ENCODE results near the gene SCMH1.
"Not testable (repeated sequence)": the region's sequence is repeated elsewhere in the genome, so short reads cannot be mapped to it uniquely, and the experiment has no call there.

The SCMH1 gene

DNA sequence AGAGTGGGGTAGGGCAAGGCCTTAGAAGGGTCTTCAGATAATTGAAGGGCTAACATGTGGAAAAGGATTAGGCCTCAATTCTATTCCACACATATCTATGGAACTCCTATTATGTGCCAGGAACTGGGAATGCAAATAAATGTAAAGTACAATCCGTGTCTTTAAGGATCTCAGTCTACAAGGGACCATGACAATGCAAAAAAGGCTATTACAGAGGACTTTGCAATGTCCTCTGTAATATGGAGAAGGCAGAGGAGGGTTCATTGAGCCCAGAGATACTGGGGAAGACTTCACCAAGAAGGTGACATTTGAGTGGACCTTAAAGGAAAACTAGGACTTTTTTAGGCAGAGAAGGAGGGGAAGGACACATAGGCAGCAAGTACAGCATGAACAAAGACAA lies 4.5 kb upstream of the SCMH1 start:
- DNase-seq: no peak

DNA sequence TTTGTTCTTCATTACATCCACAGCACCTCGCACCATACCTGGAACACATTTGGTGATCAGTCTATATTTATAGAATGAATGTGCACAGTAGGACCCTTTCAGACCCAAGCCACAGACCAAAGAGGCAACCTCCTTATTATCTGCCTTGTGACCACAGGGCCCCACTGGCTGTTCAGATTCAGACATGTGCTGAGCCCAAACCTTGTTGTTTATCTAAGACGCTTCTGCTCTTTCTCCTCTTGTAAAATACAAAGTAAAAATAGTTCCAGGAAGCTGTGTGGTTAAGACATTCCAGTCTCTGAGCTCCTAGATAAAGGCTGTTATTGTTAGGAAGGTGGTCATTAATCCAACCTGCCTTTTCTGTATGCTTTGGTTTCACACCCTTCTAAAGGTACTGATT lies 3.6 kb upstream of the SCMH1 start:
- DNase-seq: no peak

DNA sequence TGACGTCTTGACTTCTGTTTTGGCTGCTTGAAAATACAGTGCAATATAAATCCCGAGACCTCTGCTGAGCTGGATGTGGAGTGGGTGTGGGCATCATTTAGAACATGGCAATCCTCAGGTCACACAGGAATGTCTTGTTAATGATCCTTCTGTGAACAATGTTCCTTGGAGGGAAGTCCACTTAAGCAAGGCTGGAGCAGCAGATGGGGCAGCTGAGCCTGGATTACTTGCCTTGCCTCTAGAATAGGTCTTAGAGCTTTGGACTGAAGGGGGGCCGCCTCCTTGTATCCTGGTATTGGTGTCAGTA lies 926 bp upstream of the SCMH1 start:
- no peak for DNase-seq

DNA sequence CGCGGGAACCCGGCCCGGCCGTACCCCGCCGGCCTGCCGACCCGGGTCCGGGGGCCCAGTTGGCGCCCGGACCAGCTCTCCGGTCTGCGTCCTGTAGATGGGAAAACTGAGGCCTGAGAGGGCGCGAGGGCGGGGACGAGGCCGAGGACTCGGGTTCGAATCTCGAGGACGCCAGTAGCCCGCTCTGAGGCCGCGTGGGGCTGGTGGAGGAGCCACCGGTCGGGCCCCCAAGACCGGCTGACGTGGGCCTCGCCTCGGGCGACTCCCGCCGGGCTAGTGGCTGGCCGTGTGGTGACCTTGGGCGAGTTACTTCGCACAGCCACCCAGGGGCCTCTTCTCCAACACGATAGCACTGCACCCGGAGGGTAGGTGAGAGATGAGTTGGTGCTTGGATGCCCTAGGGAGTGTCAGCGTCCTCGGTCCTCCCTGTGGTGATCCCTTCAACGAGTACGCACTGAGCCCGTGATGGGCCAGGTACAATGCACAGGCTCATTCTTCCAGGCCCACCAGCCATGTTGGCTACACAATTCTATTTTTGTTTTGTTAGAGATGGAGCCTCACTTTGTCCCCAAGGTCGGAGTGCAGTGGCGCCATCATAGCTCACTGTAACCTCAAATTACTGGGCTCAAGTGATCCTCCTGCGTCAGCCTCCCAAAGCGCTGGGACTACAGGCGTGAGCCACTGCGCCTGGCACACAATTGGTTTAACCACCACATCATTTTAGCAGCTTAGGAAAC lies 404 bp upstream of the SCMH1 start:
- peak; percentile 17 for DNase-seq

DNA sequence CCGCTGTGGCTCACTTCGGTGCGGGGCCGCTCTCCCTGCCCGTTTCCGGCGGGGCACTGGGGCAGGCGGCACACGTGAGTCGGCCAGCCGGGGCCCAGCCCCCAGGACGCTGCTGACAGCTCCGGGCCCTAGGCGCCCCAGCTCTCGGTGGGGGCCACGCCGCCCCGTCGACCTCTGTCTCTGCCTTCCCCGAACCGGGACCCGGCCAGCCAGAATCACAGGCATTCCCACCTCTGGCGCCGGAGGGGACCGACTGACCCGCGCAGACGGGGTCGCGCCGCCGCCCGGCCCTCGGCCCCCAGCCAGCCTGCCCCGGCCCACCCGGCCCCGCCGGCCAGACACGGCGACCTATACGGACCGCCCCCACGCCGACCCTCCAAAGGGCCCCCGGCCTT lies 755 bp downstream of the SCMH1 start:
- peak; percentile 53 for DNase-seq

DNA sequence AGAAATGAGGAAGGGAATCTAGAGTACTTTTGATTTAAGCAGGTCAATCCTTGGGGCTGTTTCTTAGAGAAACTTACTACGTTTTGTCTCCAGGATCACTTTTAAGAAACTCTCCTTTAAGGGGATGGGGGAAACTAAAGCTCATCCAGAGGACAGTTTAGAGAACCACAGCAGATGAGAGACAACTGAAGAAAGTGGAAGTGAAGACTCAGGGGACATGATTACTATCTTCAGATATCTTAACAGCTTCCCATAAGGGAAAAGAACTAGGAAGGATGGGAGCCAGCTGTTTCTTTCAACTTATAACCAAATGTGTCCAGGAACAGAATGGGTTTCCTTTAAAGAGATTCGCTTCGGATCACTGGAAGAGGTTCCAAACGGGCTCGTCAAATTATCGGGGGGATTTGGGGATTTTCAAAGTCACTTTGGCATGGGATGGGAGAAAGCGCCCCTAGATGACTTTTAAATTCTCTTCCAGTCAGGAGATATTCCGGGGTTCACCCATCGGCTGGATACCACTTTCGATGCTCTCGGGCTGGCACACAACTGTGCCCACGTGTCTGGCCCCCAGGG lies 1.2 kb downstream of the SCMH1 start:
- DNase-seq: peak; percentile 7

DNA sequence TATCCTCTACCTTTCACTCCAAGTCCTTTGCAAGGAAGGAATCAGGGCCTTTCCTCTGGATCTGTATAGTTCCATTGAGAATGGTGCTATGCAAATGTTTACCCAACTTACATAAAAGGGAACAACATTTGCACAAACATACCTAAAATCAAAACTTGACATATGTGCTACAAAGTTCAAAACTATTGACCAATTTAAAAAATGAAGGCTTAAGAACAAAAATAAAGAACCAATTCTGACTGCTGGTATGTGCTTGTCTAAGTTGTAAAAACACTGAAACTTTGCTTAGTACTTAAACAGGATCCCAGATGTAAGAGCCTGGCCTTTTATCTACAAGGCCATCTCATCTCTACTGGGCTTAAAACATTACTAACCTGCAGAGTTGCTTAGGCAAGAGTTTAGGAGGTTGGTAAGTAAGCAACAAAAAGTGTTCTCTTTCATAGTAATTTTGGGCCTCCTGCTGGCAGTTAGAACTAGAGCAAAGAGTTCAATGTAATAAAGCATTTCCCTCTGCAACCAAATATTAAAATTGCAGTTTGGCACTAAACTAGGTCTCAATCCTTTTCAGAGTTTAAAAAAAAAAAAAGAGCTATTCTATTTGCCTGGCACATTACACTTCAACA lies 2.0 kb downstream of the SCMH1 start:
- DNase-seq: peak; percentile 59

DNA sequence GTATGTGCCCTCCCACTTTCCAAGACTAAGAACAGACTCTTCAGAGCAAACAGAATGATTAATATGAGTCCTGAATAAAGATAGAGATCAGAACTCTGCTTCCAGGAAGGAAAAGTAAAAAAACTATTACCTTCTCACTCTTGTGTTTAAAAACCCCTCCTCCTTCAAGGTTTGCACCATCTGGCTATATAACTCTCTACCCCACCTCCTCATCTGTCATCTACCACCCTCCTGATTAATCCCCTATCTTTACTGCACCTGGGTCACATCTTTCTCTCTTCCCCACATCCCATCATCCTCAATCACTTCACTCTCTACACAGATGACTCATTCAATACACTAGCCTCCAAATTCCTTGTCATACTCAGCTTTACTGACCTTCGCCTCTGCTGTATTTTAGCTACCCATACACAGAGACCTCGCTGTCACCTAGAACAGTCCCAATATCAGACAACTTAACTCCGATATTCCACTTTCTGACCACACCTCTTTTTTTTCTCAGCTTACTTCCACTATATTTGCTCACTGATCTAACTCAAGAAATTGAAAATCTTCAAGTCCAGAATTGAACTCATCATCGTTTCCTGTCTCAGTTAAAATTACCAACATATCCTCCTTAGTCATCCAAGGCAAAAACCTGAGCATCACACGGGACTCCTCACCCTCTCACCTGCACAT lies 3.7 kb downstream of the SCMH1 start:
- no peak for DNase-seq

DNA sequence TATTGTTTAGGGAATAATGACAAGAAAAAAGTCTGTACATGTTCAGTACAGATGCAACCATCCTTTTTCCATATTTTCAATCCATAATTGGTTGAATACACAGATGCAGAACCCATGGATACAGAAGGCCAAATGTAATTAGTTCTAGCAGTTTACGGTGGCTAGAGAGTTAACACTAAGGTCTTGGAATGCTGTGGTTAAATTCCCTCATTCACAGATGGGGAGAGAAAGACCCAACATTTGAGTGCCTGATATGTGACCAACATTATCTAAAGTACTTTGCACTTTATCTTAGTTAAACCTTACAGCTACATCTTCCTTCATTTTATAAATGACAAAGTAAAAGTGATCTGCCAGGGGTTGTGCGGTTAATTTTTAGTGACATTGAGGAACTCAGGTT lies 5.3 kb downstream of the SCMH1 start:
- no peak for DNase-seq

DNA sequence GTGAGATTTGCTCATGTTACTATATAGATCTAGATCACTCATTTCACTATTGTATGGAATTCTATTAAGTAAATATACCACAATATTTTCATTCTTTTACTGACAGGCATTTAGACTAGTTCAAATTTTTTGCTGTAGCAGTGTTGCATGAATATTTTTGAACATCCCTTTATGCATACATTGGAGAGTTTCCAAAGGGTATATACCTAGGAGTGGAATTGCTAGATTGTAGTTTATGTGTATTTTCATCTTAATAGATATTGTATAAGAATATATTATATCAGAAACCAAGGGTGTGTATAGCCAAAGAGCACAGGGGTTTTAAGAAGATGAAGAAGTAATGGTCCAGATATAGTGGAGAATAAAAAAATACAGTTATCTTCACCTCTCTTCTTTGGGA lies 6.2 kb downstream of the SCMH1 start:
- no peak for DNase-seq

DNA sequence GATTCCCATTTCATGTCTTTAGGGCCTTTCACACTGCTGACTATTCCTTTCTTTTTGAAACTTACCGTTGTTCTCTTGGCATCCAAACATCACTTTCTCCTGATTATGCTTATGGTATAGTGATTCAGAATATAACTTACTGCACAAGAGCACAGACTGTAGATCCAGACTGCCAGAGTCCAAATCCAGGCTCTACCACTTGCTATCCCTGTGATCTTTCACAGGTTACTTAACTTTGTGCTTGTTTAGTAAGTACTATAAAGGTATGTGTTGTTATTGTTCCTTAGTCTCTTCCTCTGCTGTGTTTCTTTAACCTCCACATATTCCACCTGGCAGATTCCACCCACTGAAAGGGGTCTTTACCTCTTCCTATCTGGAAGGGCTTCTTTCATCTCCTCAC lies 8.4 kb downstream of the SCMH1 start:
- DNase-seq: no peak

DNA sequence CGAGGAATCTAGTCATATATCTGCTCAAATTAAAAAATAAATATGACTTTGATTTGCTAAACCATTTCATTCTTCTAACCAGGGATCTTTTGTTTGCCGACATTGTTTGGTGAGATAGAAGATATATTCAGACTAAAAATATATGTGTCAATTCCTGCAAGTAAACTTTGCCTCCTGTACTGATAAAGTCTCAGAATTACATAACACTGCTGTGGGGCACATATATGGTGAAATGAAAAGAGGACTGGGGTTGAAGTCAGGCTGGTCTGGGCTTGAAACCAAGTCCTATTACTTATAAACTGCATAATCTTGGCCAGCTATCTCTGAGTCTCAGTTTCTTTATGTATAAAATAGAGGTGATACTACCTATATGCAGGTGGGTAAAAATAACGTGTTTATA lies 9.8 kb downstream of the SCMH1 start:
- no peak for DNase-seq

DNA sequence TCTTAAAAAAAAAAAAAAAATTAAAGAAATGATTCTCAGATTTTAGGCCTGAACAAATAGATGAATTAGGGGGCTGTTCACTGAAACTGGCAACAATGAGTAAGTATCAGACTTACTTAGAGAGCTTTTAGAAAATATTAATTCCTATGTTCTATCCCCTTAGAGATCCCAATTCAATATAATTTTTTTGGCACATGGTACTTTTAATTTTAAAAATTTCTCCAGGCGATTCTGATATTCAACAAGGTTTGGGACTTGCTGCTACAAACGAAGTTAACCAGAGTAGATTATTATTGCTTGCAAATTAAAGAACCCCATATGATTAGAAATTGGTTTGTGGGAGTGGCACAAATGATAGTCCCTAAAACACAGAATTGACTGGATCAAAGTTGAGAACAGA lies 11.4 kb downstream of the SCMH1 start:
- DNase-seq: no peak

DNA sequence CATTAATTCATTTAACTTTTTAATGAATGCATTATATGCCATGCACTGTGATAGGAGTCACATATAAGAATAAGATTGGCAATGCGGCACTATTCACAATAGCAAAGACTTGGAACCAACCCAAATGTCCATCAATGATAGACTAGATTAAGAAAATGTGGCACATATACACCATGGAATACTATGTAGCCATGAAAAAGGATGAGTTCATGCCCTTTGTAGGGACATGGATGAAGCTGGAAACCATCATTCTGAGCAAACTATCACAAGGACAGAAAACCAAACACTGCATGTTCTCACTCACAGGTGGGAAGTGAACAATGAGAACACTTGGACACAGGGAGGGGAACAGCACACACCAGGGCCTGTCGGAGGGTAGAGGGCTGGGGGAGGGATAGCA lies 12.9 kb downstream of the SCMH1 start:
- DNase-seq: not testable (repeated sequence)

DNA sequence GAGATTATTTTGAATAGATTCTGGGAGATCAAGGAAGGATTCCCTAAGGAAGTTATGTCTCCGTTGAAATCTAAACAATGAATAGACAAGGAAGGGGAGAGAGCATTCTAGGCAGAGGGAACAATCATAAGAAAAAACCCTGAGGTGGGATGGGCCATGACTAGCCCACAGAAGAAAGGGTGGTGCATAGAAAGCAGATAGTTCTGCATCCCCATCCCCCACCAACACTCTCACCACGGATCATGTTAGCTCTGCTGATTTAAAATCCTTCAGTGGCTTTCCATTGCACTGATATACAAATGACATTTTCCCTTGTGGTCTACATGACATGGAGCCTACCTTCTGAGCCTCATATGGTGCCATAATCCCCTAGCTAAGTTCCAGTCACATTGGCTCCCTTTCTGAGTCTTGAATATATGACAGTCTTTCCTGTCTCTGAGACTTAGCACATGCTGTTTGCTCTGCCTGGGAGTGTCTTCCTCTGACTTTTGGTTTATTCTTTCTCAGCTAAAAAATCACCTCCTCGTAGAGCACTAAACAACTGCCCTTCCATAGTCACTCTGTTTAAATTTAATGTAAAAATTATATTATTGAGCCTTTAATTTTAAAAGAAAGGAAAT lies 15.2 kb downstream of the SCMH1 start:
- DNase-seq: no peak

DNA sequence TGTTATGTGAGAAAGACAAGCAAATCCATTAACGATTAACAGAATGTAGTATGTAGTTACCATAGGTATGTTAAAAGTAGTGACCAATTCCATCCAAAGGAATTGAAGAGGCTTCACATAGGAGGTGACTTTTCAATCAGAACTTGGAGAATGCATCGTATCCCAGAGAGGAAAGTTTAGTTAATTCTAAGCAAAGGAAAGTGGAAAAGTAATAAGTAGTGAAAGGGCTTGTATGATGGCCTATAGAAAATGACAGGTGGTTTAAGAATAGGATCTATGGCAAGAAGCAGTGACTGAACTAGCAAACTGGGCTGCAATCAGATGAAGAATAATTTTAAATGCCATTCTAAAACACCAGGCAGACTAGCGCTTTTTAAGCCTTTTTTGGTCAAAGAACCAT lies 16.6 kb downstream of the SCMH1 start:
- no peak for DNase-seq

DNA sequence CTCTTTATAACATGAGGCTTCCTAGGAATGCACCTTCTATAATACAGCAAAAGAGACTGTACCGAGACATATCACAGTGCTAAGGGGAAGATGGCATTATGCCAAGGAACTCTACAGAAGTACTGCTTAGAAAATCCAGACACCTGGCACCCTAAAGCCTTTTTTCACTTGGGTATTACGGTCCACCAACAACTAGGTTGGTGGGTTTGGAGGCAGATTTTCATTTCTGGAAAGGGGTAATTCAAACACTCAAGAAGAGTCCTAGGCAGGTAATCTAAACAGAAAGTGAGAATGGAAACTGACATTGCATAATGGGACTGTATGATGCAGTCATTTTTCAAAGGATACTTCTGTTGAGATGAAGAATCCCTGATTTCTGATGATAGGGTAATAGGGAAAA lies 19.6 kb downstream of the SCMH1 start:
- no peak for DNase-seq

DNA sequence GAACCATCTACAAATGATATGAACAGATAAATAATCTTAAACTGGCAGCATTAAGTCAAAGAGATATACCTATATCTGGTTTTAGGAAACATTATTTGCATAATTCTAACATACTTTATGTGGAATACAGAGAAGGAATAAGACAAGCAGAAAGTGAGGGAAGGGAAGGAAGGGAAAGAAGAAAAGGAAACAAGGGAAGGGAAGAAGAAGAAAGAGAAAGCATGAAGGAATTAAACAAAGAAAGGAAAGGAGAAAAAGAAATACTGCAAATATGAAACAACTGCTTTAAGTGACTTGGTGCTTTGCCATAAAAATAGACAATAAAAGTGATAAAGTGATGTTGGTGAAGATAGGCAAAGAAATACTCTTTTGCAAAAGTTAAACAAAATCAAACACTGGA lies 20.1 kb downstream of the SCMH1 start:
- no peak for DNase-seq

DNA sequence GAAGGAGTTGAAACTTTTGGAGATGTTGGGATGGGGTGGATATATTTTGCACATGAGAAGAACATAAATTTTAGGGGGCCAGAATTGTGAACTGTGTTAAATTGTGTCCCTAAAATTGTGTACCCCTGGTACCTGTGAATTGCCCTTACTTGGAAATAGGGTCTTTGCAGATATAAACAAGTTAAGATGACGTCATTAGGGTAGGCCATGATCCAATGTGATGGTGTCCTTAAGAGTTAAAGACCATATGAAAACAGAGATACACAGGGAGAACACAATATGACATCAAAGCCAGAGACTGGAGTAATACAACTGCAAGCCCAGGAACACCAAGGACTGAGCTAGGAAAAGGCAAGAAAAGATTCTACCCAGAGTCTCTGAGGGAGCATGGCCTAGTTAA lies 24.0 kb downstream of the SCMH1 start:
- no peak for DNase-seq

DNA sequence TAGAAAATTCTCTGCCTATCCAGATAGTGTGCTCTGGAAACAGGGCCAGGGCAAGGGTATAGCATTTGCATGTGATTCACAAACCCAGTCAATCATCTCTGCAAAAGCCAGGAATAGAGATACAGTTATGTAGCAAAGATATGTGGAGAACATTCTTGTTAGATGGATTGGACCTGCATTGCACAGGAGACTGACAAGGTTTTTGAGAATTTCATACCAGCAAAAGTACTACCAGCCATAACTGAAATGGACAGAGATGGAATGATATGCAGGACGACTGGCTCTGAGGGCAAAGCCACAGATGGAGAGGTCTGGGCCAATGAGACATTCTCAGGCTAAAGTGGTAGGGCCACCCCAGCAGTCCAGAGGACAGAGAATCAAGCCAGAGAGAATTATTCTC lies 24.7 kb downstream of the SCMH1 start:
- DNase-seq: no peak

DNA sequence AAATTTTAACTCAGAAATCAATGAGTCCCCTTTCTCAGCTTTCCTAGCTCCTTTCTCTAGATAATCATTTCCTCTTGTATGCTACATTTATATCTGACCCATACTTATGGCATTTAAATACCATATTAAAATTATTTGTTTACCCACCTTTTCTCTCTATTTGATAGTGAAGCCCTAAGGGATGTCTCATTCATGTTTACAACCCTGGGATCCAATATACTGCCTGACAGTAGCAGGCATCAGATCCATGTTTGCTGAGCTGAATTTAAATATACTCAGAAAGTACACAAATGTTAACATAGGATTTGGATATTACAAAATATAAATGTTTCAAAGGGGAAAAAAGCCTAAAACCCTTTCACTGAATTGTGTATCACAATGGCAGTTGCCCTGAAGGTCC lies 26.5 kb downstream of the SCMH1 start:
- no peak for DNase-seq

DNA sequence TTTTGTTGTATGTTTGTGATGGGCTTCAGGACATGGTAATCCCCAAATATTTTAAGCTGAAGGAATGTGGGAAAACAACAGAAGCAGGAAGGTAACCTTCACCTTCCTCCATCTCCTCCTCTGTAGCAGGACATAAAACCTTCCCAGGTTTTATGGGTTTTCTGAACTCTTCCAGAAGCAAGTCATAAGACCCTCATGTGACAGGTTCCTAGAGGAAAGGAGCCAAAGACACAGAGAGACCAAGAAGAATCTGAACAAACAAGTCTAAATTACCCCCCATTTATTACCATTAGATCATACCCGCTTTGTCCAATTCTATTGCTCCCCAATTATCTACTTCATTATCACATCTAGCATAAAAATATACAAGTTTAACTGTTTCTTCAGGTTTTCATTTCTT lies 28.8 kb downstream of the SCMH1 start:
- no peak for DNase-seq

DNA sequence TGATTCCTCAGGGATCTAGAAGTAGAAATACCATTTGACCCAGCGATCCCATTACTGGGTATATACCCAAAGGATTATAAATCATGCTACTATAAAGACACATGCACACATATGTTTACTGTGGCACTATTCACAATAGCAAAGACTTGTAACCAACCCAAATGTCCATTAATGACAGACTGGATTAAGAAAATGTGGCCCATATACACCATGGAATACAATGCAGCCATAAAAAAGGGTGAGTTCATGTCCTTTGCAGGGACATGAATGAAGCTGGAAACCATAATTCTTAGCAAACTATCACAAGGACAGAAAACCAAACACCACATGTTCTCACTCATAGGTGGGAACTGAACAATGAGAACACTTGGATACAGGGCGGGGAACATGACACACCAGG lies 30.5 kb downstream of the SCMH1 start:
- not testable (repeated sequence) for DNase-seq

DNA sequence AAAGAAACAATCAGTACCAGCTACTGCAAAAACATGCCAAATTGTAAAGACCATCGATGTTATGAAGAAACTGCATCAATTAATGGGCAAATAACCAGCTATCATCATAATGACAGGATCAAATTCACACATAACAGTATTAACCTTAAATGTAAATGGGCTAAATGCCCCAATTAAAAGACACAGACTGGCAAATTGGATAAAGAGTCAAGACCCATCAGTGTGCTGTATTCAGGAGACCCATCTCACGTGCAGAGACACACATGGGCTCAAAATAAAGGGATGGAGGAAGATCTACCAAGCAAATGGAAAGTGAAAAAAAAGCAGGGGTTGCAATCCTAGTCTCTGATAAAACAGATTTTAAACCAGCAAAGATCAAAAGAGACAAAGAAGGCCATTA lies 35.1 kb downstream of the SCMH1 start:
- not testable (repeated sequence) for DNase-seq

Data from CD4-positive, alpha-beta T cell treated with Interleukin-17A for 1 hour (primary cell).